GM18507 (cell line): ENCODE measurements around the gene UST.
A peak's percentile ranks its signal among the peaks of the same experiment; 100 is the strongest.
"Not testable (repeated sequence)": the region's sequence is repeated elsewhere in the genome, so short reads cannot be mapped to it uniquely, and the experiment has no call there.

Experiments
- DNase-seq: peaks from one replicate; pipeline ENCODE4 v3.0.0; 2011; ENCODE audit warnings: low read depth; ENCODE audit not compliant: insufficient read length; ENCODE audit errors: extremely low spot score
- FAIRE-seq: peaks from 2 replicates; lab custom pipeline; 2011; peaks lifted over from hg19 to GRCh38; lab: Jason Lieb, UNC

Gene UST

DNA sequence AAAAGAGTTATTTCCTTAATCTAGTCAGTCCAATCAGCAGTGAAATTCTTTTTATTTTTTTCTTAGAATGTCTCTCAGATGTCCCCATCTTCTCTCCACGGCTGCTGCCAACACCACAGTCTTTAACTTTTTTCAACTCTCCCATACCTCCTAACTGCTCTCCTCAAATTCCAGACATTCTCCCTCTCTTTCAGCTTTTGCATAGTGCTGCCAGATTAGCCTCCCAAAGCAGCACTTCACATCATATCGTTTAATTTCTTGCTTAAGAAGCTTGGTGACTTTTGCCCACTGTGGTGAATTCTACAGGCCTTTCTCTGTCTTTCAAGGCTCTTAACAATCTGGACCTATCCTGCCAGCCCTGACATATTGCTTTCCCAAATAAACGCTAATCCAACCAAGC, 233.4 kb downstream of the UST start:
- no peak for FAIRE-seq
- no peak for DNase-seq

DNA sequence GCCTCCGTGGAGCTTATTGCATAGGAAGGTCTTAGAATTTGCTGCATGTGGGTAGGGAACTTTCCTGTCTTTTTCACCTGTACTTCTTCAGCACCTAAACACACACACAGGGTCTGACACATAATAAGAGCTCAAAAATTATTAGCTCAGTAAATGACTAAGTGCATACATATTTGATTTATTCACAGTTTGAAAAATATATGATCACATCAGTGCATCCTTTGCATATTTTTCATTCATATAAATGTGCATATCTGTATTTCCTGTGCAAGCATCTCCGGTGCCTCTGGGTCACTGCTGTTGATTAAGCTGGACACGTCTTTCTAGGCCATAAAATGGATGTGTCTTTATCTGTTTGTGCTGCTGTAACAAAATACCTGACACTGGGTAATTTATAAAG, 234.7 kb downstream of the UST start:
- FAIRE-seq: no peak
- no peak for DNase-seq

DNA sequence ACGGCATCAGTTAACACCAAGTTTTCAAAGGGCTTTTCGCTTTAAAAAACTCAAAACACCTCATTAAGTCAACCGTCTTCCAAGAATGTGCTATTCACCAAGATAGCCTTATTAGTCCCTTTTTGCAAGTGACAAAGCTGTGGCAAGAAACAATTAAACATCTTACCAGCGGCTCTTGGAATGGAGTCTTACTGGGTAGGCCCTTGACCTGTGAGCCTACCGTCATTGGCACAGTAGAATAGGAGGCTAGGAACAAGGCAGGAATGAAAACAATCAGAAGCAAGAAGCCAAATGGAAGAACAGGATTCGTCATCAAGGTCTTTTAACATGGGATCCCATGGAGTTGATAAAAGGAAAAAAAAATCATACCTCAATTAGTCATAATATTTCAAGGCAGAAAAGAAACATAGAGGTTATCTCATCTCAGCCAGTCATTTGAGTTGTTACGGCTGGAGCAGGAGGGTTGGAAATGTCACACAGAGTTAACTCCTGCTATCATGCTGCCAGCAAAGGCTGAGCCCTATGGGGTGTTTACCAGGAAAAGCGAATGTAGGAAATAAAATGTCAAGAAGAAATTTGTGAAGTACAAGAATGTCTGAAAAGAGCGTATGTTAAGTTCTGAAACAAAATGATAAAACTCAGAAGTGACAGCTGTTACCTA, 236.4 kb downstream of the UST start:
- DNase-seq (no peak), FAIRE-seq (no peak)

DNA sequence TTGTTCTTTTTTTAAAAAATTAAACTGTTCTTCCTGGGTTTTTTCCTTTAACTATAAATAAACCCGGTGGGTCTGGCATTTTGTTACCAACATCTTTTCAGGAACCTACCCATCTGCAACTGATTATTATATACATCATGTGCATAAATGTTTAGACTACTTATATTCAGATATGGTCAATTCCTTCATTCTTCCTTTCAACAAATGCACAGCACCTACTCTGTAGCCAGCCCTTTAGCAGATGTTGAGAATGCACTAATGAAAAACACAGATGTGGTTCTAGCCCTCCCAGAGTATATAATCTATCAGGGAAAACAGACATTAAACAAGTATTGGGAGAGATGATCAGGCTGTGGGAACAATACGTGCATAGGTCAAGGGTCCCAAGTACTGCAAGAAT, 237.1 kb downstream of the UST start:
- FAIRE-seq (no peak), DNase-seq (no peak)

DNA sequence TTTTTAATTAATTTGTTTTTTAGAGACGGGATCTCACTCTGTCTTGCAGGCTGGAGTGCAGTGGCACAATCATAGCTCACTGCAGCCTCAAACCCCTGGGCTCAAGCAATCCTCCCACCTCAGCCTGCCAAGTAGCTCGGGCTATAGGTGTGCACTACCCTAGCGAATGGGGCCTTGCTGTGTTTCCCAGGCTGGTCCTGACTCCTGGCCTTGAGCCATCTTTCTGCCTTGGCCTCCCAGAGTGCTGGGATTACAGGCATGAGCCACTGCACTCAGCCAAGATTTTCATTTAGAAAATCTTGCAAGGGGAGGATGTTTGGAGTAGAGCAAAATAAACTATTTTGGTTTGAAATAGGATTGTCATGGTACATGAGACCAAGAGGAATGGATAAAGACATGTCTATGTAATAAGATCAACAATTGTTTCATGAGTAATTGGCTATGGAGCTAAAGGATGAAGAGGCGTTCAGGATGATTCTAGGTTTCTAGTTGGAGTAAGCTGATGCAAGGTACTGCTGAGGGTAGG, 237.8 kb downstream of the UST start:
- no peak for FAIRE-seq
- no peak for DNase-seq

DNA sequence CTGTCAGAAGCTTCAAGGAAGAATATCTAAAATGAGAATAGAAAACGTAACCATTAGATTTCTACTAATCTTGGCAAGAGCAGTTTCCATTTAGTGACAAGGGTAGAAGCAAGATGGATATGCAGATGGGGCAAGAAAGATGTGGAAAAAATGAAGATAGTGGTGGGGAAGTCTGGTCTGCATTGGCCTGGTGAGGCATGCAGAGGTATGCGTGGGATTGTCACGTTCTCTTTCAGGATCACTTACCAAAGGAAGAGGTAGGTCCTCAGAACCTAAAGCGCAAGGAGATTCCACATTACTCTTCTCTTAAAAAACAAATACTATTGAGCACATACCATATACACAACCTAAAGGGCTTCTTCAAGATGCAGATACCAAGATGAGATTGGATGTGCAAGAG, 238.7 kb downstream of the UST start:
- DNase-seq (no peak), FAIRE-seq (no peak)

DNA sequence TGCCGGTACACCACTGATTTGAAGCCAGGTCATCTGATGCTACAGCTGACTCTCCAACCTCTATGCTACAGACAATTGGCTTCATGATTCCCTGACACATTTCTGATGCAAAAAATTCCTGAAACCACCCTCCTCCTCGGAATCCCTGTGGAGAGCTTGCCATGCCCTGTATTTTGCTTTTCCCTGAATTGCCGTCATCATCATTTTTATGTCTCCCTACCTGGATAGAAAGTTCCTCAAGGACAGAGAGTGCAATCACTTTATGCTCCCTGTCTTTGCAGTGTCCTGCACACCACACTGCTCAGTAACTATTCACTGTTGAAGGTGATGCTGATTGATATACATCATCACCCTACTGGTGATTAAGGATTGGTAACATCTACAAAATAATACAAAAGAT, 239.8 kb downstream of the UST start:
- FAIRE-seq (no peak), DNase-seq (no peak)

DNA sequence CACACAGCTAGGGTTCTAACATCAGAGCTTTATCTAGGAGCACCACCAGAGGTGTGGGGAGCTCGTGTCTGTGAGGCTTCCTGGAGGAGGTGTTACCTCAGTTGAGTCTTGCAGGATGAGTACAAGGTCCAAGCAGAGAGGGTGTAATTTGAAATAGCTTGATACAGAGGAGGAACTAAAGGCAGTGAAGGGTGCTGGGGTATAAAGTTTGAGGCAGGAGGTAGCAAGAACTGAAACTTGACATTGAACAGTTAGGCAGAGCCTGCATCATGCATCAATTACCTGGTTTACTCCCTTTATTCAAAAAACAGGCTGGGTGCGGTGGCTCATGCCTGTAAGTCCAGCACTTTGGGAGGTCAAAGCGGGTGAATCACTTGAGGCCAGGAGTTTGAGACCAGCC, 241.2 kb downstream of the UST start:
- FAIRE-seq: no peak
- no peak for DNase-seq

DNA sequence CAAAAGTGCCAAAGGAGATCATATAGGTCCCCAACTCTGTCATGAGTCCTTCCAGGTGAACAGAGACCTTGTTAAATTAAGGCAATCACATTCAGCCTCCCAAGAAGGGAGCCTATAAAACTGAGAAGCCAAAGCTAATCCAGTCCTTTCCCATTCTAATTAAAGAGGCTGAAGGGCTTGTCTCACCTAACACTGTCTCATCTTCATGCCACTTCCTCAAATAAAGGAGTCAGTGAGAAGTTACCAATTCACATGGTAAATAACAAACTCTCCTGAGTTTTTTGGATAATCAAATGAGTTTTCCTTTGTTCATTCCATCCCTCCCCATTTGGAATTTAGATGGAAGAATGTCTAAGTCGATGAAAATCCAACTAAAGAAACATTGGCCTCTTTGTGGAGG, 242.8 kb downstream of the UST start:
- FAIRE-seq (no peak), DNase-seq (no peak)

DNA sequence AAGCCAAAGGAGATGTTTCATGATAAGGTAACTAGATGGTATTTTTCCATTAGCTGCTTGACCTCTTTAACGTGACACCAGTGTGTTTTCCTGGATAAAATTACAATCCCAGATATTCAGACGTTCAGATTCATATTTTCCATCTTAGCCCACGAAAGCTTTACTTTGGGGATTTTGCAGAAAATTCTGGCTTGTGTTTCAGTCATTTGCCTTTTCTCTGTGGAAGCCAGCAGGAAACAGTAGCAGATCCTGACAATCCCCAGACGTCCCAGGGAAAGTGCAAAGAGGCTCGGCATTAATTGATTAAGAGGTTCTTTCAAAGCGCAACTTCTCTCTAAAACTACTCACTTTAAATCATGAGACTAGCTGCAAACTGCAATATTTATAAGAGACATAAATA, 243.6 kb downstream of the UST start:
- DNase-seq (no peak), FAIRE-seq (no peak)

DNA sequence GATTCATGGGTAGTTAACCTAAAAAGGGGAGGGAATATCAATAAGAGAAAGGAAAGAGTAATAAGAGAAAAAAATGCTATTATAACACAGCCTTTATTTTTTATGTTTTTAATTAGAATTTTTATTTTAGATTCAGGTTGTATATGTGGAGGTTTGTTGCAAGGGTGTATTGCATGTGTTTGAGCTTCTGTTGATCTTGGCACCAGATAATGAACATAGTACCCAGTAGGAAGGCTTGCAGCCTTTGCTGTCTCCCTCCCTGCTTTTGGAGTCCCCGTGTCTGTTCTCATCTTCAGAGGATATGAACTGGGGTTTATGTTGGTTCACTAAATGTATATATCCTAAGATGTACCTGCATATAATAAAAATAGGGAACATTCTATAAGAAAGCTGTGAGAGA, 250.0 kb downstream of the UST start:
- DNase-seq (no peak), FAIRE-seq (no peak)

DNA sequence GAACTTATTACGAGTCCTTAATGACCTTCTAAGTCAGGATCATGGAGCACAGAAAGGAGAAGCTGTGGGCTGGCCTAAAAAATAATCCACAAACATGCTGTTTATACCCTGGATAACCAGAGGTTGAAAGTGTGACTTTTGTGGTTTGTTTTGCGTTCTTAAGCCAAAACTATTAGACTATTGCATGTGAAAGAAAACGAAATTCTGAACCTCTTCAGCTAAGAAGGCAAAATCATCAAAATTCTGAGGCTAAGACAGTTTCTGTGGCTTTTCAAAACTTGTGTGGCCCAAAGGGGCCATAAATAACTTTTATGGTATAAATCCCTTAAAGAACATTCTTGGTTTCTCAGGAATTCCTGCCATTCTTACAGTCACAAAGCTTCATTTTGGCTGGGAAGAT, 251.0 kb downstream of the UST start:
- DNase-seq (no peak), FAIRE-seq (peak; percentile 21)

DNA sequence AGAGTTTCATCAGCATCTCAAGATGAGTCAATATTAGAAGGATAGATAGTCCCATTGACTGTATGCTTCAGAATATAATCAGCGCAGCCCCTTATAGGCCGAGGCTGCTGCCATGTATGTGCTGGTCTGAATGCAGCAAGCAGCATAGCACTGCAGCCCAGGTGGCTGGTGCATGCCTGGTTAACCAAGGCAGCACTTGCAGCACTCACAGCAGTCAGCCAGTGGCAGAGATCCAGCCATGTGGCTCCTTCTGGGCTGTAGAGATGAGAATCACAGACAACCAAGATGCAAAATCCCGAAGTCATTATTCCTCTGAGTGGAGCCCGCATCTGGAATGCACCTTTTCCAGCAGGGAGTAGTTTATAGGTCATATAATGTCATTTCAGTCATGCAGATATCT, 251.9 kb downstream of the UST start:
- FAIRE-seq: no peak
- no peak for DNase-seq

DNA sequence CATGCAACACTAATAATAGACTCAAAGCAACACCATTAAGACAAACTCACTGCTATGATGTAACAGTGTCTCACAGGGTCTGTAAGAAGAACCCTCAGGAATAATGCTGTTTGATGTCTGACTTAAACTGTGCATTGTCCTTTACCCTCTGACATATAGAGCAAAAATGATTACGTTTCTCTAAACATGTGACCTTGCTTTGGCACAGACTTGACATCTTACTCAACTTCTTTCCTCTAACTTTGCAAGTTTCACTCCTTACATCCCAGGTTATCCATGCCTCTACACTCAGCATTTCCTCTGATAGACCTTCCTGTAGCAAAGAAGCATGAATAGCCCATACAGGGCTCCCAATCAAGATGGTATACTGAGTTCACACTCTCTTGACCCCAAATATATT, 252.7 kb downstream of the UST start:
- DNase-seq: no peak

DNA sequence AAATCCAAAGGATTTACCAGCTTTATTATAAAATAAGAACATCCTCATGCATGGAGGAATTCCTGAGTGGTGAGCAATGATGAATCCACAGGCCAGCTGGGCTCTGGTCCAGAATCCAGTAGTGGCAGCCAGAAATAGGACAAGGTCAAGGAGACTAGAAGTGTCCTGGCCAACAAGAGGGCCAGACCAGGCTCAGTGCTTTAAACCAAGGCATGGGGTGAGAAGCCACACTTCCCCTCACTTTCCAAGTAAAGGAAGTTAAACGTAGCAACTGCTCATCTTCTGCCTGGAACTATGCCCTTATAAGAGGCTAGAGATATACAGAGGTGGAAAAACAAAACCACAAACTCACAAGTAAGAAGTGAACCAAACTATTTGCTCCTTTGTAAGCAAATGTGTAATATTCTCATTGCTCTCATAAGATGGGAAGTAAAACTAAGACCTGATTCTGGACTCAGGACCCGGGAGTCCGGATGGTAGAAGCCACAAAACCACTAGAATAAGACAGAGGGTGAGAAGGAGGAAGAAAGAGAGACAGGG, 253.2 kb downstream of the UST start:
- FAIRE-seq: peak; percentile 26
- no peak for DNase-seq

More for the DNA sequence above, 252.7 kb downstream of the UST start:
- no peak for FAIRE-seq

DNA sequence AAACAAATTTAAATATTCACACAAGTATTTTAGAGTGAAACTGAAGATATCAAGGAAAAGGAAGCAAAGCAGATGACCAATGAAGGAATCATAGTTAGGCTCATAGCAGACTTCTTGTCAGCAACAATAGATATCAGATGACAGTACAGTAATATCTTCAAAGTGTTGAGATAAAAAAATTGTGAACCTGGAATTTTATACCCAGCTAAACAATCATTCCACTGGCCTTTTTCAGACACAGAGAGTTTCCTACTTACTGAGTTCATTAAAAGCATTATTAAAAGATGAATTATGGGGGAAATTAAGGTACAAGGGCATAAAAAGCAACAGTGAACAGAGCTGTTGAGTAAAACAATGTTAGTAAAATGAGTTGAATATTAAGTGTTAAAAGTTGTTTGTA, 254.6 kb downstream of the UST start:
- DNase-seq: no peak
- FAIRE-seq: no peak

DNA sequence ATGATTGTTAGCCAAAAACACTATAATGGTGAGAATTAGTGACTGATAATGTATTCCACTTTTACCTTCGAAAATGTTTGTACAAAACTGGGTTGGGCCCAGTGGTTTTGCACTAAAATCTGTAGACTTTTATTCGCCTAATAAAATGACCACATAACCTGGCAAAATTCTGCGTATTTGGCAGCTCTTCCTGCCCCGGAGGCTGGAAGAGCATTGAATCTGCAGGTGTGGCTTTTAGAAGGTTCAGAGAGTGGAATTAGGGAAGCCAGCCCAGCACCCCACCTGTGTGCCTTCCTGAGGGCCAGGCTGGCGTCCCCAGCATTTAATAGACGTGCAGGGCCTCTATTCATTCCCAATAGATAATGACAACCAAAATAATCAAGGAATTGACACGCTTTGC, 256.7 kb downstream of the UST start:
- no peak for FAIRE-seq
- DNase-seq: no peak

DNA sequence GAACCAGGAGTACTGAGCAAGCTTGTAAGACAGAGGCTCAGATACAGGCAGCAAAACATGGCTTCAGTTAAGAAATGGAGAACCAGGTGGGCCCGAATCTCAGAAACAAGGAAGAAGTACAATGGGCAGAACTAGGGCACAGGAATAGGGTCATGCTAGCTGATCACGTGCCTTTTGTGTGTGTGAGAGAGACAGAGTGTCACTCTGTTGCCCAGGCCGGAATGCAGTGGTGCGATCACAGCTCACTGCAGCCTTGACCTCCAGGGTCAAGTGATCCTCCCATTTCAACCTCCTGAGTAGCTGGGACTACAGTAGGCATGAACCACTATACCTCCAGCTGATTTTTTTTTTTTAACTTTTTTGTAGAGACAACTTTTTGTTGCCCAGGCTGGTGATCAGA, 257.8 kb downstream of the UST start:
- no peak for DNase-seq
- FAIRE-seq: no peak

DNA sequence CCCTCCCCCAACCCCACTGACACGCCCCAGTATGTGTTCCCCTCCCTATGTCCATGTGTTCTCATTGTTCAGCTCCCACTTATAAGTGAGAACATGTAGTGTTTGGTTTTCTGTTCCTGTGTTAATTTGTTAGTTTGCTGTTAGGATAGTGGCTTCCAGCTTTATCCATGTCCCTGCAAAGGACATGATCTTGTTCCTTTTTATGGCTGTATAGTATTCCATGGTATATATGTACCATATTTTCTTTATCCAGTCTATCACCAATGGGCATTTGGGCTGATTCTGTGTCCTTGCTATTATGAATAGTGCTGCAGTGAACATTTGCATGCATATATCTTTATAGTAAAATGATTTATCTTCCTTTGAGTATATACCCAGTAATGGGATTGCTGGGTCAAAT, 259.4 kb downstream of the UST start:
- not testable (repeated sequence) for FAIRE-seq, DNase-seq

DNA sequence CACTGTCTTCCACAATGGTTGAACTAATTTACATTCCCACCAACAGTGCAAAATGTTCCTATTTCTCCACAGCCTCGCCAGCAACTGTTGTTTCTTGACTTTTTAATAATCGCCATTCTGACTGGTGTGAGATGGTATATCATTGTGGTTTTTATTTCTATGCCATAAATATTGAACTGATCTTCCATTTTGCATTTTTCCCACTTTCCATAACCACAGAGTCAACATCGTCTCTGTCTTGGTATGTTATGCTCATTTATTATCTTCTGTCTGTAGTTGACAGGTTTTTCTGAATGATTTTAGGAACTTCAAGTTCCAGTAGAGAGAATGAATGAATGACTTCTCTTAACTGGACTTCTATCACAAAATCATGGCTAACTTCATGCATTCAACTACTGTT, 259.8 kb downstream of the UST start:
- no peak for FAIRE-seq

DNA sequence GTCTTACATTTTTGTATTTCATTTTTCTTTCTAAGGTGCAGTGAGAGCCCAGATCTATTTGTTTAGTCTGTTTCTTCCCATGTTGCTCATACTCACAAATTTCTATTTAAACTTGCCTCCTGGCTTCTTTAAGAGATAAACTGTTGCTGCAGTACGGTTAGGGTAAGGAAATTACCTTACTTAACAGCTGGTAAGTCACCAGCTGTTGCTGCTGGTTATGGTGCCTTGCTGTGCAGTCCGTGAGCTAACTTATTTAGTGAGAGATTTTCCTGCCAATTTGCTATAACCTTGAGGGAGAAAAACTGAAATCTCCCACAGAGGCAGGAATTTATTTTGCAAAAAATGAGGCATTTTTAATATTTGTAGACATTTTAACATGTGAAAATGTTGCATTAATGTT, 261.0 kb downstream of the UST start:
- FAIRE-seq (no peak), DNase-seq (no peak)

More for the DNA sequence above, 259.8 kb downstream of the UST start:
- no peak for DNase-seq

DNA sequence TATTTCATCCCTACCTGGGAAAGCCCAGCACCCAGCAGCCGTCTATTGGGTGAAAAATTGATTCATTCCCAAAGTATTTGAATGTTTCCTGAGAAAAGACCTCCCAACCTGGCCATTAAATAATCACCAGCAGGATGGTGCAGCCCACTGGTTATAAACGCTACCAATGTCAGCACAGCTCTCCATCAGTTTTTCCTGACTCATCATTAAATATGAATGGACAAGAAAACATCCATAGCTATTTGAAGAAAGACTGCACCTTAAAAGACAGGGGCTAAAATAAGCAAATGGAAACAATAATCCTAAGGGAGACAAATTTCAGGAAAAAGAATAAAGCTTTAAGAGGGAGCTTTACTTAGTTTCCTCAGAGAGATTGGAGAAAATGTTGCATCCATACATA, 261.9 kb downstream of the UST start:
- DNase-seq: no peak
- FAIRE-seq: no peak
